GM19395 (cell line): Measurements from ENCODE around the gene CAMTA2.

Experiments
- ATAC-seq: cut with Tn5 transposase; IDR thresholded peaks from one replicate; pipeline ENCODE4 v1.9.1; 2021; ENCODE audit warnings: mild to moderate bottlenecking, moderate library complexity; ENCODE audit not compliant: unreplicated experiment

The CAMTA2 gene

DNA sequence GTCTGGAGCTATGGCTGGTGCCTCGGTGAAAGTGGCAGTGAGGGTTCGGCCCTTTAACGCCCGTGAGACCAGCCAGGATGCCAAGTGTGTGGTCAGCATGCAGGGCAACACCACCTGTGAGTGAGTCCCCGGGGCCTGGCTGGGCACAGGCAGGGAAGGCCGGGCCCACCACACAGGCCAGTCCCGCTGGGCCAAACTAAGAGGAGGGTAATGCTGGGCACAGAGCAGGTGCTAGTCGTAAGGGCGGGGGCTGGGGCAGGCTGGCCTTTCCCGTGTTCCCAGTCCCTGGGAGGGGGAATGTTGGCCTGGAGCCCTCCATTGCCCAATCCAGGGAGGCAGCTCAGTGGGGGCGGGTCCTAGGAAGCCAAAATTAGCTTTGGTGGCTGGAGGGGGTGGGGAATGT, 12.8 kb upstream of the CAMTA2 start:
- no peak for ATAC-seq

DNA sequence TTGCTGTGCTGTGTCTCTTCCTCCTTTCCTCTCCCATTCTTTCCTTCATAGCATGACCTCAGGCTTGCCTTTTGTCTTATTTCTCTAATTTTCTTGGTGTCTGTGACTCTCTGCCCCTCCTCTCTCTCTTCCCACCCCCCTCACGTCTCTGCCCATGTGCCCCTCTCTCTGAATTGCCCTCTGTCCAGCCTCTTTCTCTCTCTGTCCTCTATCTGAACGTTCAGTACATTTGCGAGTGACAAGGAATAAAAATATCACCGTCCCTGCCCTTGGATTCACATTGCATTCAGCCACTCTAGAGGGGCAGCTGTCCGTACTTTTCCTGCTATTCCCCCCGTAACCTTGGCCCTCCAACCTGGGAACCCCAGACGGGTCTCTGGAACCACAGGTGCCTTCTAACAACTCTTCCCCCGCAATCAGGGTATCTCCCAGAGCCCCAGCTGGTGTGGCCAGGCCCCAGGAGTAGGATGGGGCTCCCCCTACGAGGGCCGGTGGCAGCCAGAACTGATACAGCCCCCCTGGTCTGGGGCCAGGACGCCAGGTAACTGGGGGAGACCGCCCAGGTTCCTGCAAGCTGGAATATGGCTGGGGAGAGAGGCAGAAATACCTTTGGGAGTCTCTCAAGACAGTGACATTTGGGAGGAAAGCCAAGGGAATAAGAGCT, 12.1 kb upstream of the CAMTA2 start:
- no peak for ATAC-seq

DNA sequence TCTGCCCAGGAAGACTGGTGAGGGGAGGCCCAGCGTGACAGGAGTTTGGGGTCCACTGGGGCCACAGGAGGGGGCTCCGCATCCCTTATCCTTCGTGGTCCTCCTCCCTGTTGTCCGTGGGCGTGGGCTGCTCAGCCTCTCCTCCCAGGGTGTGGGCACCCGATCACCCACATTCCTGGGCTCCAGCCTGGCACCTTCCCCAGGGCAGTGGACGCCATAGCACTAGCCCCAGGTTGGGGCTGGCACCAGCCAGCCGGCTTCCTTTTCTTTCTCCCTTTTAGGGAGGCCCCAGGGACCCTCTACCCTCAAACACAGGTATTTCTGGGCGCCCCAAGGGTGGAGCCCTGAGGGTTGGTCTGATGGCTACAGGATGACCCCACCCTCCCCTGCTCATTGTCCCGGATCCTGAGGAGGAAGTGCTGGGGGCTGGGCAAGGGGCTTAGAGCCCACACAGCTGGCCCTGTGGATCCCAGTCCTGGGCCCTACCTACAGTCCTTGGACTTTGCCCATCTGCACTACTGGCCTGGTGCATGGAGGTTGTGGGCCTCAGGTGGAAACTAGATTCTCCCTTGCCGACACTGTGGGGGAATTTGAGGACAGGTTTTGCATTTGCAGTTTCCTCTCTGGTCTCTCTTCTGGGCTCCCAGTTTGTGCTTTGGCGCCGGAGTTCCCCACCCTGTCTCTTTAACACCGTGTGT, 11.4 kb upstream of the CAMTA2 start:
- ATAC-seq: no peak

- ATAC-seq: peak; percentile 8
Measured at GRCh38 chr17:4998027-4998731, 10.7 kb upstream of the CAMTA2 start.

DNA sequence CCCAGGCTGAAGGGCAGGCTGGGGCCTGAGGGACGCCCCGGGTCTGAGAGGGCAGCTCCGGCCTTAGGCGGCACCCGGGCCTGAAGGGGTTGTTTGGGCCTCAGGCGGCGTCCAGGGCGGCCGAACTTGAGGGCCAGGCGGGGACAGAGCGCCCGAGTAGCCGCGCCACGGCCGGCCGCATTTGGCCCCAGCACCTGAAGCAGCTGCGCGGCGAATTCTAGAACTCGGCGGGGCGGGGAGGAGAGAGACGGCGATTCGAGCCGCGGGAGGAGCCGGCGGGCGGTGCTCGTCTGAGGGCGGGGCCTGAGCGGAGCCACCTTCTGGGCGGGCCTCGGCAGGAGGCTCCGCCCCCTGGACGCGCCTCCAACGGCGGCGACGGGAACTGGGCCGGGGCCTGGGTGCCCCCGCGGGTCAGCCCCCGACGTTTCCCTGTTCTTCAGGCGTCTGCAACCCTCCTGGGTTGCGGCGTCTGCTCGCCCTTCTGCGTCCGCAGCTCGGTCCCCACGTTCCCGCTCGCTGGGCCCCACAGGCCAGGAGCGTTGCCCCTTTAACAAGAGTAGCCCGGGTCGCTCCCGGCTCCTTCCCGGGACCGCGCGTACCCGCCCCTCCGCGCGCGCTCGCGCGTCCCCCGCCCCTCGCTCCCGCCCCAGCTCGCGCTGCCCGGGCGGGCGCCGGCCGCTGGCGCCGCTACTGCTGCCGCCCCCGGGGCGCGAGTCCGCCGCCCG, 10.0 kb upstream of the CAMTA2 start, which contains the start of the genes INCA1 and KIF1C:
Gene INCA1 (minus strand): TSS at position 221 of the 725 bp plus-strand sequence. CDS start 3,085 bp downstream, outside the sequence.
Gene KIF1C (plus strand): TSS at position 649 of the 725 bp plus-strand sequence. CDS start 2,297 bp downstream, outside the sequence.
- ATAC-seq: peak; percentile 82

- no peak for ATAC-seq
Measured at GRCh38 chr17:4994081-4994595, 6.7 kb upstream of the CAMTA2 start.

GRCh38 chr17:4987767-4988567, 492 bp upstream of the CAMTA2 start:
- peak; percentile 18 for ATAC-seq

- no peak for ATAC-seq
Measured at GRCh38 chr17:4986403-4986802, 1.1 kb downstream of the CAMTA2 start.

DNA sequence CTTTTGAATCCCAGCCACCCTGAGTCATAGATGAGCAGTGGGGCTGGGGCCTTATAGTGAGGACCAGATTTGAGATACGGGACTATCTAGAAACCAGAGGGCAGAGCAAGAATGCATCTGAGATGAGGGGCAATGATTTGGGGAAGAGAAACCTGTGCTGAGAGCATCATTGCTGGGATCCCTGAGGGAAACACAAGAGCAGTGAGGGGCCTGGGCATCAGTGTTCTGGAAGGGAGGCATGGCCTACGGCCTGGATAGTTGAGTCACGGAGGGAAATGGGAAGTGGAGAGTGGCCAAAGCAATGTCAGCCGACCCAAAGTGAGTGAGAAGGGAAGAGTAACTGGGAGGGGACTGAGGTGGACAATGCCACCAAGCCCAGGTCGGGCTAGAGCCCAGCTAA, 5.2 kb downstream of the CAMTA2 start:
- ATAC-seq: no peak

- no peak for ATAC-seq
Measured at GRCh38 chr17:4980644-4981216, 6.7 kb downstream of the CAMTA2 start.

- no peak for ATAC-seq
Measured at GRCh38 chr17:4978726-4979125, 8.7 kb downstream of the CAMTA2 start.

DNA sequence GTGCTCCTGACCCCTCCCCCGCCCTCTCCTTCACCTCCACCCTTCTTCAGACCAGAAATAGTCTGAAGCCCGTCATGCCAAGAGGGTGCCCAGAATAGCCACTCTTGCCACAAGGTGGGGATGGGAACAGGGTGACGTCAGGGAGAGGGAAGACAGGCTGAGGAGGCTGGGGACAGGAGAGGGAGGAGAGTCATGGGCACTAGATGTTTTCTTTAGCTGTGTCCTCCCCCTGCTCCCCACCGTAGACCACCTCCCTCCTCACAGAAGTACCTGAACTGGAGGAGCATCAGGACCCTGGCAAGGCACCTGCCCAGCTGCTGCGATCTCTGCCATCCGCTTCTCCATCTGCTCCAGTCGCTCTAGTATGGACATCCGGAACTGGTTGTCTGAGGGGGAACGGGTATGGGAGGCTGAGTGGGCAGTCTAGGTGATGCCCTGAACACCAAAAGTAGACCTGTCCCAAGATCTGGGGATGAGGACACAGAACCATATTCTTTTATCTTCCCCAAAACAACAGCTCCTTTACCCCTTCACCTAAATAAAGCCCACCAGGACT, 13.3 kb downstream of the CAMTA2 start:
- ATAC-seq: no peak

GRCh38 chr17:4973256-4974114, 14.0 kb downstream of the CAMTA2 start:
- ATAC-seq: no peak

- ATAC-seq: no peak
Measured at GRCh38 chr17:4972752-4973151, 14.7 kb downstream of the CAMTA2 start.

DNA sequence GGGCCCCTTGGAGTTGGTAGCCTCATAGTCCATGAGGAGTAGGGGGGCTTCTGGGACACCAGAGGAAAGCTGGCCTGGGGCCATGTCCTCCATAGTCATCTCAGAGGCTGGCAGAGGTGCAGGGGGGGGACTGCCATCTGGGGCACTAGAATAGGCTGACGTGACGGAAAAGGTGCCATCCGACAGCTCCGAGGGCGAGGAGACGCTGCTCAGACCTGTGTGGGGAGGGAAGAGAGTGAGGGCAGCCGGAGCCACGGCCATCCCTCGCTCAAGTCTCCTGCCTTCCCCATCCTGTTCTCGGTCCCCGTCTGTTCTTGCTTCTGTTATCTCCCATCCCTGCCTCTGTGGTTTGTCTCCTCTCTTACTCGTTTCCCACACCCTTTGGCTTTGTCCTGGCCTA, 15.2 kb downstream of the CAMTA2 start:
- ATAC-seq: no peak

DNA sequence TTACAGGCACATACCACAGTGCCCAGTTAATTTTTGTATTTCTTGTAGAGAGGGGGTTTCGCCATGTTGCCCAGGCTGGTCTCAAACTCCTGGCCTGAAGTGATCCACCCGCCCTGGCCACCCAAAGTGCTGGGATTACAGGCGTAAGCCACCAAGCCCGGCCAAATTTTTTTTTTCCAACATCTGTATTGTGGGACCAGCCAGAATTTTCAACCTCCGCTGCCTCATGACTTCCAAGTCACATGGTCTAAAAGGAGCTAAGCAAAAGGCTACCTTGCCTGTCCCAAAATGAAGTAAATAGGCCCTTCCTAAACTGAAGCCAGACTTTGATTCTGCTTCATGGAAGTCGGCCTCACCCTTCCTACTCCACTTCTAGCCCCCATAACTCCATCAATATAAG, 15.6 kb downstream of the CAMTA2 start:
- no peak for ATAC-seq

DNA sequence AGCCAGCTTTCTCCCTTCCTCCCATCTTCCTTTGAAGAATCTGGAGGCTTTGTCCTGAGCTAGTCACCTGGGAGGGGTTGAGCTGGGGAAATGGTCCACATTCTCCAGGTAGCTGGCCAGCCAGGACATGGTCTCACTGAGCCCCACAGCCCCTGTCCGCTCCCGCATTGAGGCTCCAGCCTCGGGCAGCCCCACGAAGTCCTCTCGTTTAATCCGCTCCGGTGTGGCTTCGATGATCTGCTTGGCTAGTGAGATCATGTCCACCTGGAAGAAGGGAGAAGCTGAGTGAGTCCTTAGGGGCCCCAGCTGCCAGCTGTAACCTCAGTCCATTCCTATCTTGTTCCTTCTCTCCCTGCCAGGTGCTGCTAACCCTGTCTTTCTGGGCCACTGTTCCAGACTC, 17.2 kb downstream of the CAMTA2 start:
- ATAC-seq: no peak

GRCh38 chr17:4969551-4970173, 17.8 kb downstream of the CAMTA2 start:
- no peak for ATAC-seq
